WTC11 (cell line): Measurements from ENCODE around the gene FKBP7. TPM values are rescaled to one million over a fixed set of nuclear protein-coding genes. Genes with fewer than 3 reads are reported as not detected.

Experiments
- ATAC-seq: fragments of 200-7000 bp; cut with Tn5 transposase; 2 replicates; pipeline ENCODE4 v1.10.0; 2021; ENCODE audit warnings: mild to moderate bottlenecking, moderate library complexity
- CTCF ChIA-PET: fragments of 300-600 bp; sonication (Branson Sonifier 250); formaldehyde crosslinking; loops from one replicate; lab custom pipeline; 2021; ENCODE audit warnings: antibody characterized with exemption; lab: Charles Lee
- POLR2A ChIA-PET: fragments of 350-600 bp; sonication (Branson Sonifier 250); formaldehyde crosslinking; loops from one replicate; lab custom pipeline; 2021; ENCODE audit warnings: antibody characterized with exemption; lab: Charles Lee
- DNase-seq: peaks from one replicate; pipeline ENCODE4 v3.0.0; 2021; ENCODE audit warnings: low spot score
- H3K27ac Mint-ChIP-seq: 2 replicates; pipeline ENCODE4 v1.8.0; 2021; ENCODE audit warnings: mixed read lengths
- H3K27me3 Mint-ChIP-seq: 2 replicates; pipeline ENCODE4 v1.8.0; 2021; ENCODE audit warnings: low read depth, mild to moderate bottlenecking, moderate library complexity, mixed read lengths
- H3K36me3 Mint-ChIP-seq: 2 replicates; pipeline ENCODE4 v1.8.0; 2021; ENCODE audit warnings: mixed read lengths
- H3K4me1 Mint-ChIP-seq: 2 replicates; pipeline ENCODE4 v1.8.0; 2022; ENCODE audit warnings: mixed read lengths
- H3K4me3 Mint-ChIP-seq: 2 replicates; pipeline ENCODE4 v1.8.0; 2021; ENCODE audit warnings: mild to moderate bottlenecking, moderate library complexity, mixed read lengths
- H3K9me3 Mint-ChIP-seq: 2 replicates; pipeline ENCODE4 v1.8.0; 2021; ENCODE audit warnings: mixed read lengths
- FOXP1 ChIP-seq: sonication (generic); formaldehyde crosslinking; IDR thresholded peaks from 2 replicates; pipeline ENCODE4 v1.8.0; 2022; ENCODE audit warnings: missing genetic modification reagents, mild to moderate bottlenecking, moderate library complexity, borderline replicate concordance
- JAZF1 ChIP-seq: fragments of 250-450 bp; sonication (Bioruptor Pico); IDR thresholded peaks from 2 replicates; pipeline ENCODE4 v1.9.0; 2021; ENCODE audit warnings: moderate library complexity, mild to moderate bottlenecking, inconsistent platforms
- NFYB ChIP-seq: sonication (generic); formaldehyde crosslinking; conservative IDR thresholded peaks from 2 replicates; pipeline ENCODE4 v1.8.0; 2022; ENCODE audit warnings: low read depth, missing genetic modification reagents
- SP1 ChIP-seq: sonication (generic); formaldehyde crosslinking; conservative IDR thresholded peaks from 2 replicates; pipeline ENCODE4 v1.8.1; 2022; ENCODE audit warnings: missing genetic modification reagents
- USF1 ChIP-seq: sonication (generic); formaldehyde crosslinking; IDR thresholded peaks from 2 replicates; pipeline ENCODE4 v1.8.0; 2022; ENCODE audit warnings: mild to moderate bottlenecking, missing genetic modification reagents
- ZNF423 ChIP-seq: fragments of 250-450 bp; sonication (Bioruptor Pico); IDR thresholded peaks from 2 replicates; pipeline ENCODE4 v2.1.2; 2022; ENCODE audit warnings: mild to moderate bottlenecking, moderate library complexity
- total RNA-seq: library from RNA; stranded (reverse); gene quantifications from 3 replicates; pipeline ENCODE4 v1.2.3, GENCODE V29; 2021
- TF ChIP-seq, protein P1 (sequence below): fragments of 250-450 bp; sonication (Bioruptor Pico); IDR thresholded peaks from 2 replicates; pipeline ENCODE4 v2.1.2; 2022; ENCODE audit warnings: mild to moderate bottlenecking, moderate library complexity
- TF ChIP-seq, protein P2 (sequence below): sonication (generic); formaldehyde crosslinking; IDR thresholded peaks from 2 replicates; pipeline ENCODE4 v1.8.1; 2023; ENCODE audit warnings: mild to moderate bottlenecking, missing genetic modification reagents, borderline replicate concordance
- TF ChIP-seq, protein P3 (sequence below): fragments of 250-450 bp; sonication (Bioruptor Pico); IDR thresholded peaks from 2 replicates; pipeline ENCODE4 v1.9.0; 2021; ENCODE audit warnings: mild to moderate bottlenecking, borderline replicate concordance
- TF ChIP-seq, protein P4 (sequence below): fragments of 250-450 bp; sonication (Bioruptor Pico); IDR thresholded peaks from 2 replicates; pipeline ENCODE4 v1.9.0; 2021; ENCODE audit warnings: mild to moderate bottlenecking
- TF ChIP-seq, protein P5 (sequence below): fragments of 250-450 bp; sonication (Bioruptor Pico); IDR thresholded peaks from 2 replicates; pipeline ENCODE4 v1.9.0; 2021; ENCODE audit warnings: moderate library complexity, mild to moderate bottlenecking, inconsistent platforms, borderline replicate concordance
- TF ChIP-seq, protein P6 (sequence below): fragments of 250-450 bp; sonication (Bioruptor Pico); IDR thresholded peaks from 2 replicates; pipeline ENCODE4 v1.8.0; 2021; ENCODE audit warnings: mild to moderate bottlenecking
- TF ChIP-seq, protein P7 (sequence below): sonication (generic); formaldehyde crosslinking; IDR thresholded peaks from 2 replicates; pipeline ENCODE4 v1.8.0; 2023; ENCODE audit warnings: mild to moderate bottlenecking, missing genetic modification reagents
- TF ChIP-seq, protein P8 (sequence below): sonication (generic); formaldehyde crosslinking; IDR thresholded peaks from 2 replicates; pipeline ENCODE4 v1.8.1; 2023; ENCODE audit warnings: mild to moderate bottlenecking, missing genetic modification reagents, moderate library complexity
- TF ChIP-seq, protein P9 (sequence below): sonication (generic); formaldehyde crosslinking; IDR thresholded peaks from 2 replicates; pipeline ENCODE4 v1.8.1; 2022; ENCODE audit warnings: mild to moderate bottlenecking, missing genetic modification reagents, moderate library complexity, borderline replicate concordance

FKBP7 gene
- total RNA-seq, 1 experiment from 2014 or later = 3.2 TPM

DNA sequence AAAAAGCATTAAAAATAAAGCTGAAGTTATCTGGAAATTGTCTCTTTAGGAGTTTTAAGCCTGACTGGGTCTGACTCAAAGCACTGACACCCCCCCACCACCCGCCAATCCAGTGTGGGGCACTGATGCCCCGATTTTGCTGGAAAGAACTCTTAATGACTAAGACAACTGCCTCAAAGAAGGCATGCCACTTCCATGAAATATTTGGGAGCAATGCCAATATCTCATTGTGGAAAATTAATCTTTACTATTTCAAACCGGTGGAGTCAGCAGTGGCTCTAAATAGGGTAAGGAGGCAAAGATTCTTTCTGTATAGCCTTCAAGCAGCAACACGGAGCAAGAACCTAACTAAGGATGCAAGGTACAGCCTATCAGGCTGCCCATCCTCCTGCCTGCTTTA is 4.5 kb downstream of the FKBP7 start:
- CTCF ChIA-PET = no interaction called here
- Mint-ChIP-seq H3K27ac (no peak overlapping the region), H3K4me3 (no peak overlapping the region), H3K9me3 (no peaks in the 10 kb centered on the region), H3K27me3 (no peaks in the 10 kb centered on the region; the same call in 1 of the 2 replicates), H3K36me3 (no peaks in the 10 kb centered on the region), H3K4me1 (0 out of 2 replicates have a peak, but pooled peaks cover 4% of the 10 kb centered on the region)
- DNase-seq = no peak
- POLR2A ChIA-PET = no interaction called here
- no peak for ATAC-seq
- TF ChIP-seq FOXP1 (CRISPR knock-in tag) (no peak), NFYB (CRISPR knock-in tag) (no peak), SP1 (no peak), JAZF1 (CRISPR knock-in tag) (no peak), ZNF423 (CRISPR knock-in tag) (no peak), USF1 (no peak)
- TF ChIP-seq, protein P1, sequence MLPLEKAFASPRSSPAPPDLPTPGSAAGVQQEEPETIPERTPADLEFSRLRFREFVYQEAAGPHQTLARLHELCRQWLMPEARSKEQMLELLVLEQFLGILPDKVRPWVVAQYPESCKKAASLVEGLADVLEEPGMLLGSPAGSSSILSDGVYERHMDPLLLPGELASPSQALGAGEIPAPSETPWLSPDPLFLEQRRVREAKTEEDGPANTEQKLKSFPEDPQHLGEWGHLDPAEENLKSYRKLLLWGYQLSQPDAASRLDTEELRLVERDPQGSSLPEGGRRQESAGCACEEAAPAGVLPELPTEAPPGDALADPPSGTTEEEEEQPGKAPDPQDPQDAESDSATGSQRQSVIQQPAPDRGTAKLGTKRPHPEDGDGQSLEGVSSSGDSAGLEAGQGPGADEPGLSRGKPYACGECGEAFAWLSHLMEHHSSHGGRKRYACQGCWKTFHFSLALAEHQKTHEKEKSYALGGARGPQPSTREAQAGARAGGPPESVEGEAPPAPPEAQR (CRISPR knock-in tag) = no peak
- TF ChIP-seq, protein P2, sequence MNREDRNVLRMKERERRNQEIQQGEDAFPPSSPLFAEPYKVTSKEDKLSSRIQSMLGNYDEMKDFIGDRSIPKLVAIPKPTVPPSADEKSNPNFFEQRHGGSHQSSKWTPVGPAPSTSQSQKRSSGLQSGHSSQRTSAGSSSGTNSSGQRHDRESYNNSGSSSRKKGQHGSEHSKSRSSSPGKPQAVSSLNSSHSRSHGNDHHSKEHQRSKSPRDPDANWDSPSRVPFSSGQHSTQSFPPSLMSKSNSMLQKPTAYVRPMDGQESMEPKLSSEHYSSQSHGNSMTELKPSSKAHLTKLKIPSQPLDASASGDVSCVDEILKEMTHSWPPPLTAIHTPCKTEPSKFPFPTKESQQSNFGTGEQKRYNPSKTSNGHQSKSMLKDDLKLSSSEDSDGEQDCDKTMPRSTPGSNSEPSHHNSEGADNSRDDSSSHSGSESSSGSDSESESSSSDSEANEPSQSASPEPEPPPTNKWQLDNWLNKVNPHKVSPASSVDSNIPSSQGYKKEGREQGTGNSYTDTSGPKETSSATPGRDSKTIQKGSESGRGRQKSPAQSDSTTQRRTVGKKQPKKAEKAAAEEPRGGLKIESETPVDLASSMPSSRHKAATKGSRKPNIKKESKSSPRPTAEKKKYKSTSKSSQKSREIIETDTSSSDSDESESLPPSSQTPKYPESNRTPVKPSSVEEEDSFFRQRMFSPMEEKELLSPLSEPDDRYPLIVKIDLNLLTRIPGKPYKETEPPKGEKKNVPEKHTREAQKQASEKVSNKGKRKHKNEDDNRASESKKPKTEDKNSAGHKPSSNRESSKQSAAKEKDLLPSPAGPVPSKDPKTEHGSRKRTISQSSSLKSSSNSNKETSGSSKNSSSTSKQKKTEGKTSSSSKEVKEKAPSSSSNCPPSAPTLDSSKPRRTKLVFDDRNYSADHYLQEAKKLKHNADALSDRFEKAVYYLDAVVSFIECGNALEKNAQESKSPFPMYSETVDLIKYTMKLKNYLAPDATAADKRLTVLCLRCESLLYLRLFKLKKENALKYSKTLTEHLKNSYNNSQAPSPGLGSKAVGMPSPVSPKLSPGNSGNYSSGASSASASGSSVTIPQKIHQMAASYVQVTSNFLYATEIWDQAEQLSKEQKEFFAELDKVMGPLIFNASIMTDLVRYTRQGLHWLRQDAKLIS (CRISPR knock-in tag) = no peak
- TF ChIP-seq, protein P3, sequence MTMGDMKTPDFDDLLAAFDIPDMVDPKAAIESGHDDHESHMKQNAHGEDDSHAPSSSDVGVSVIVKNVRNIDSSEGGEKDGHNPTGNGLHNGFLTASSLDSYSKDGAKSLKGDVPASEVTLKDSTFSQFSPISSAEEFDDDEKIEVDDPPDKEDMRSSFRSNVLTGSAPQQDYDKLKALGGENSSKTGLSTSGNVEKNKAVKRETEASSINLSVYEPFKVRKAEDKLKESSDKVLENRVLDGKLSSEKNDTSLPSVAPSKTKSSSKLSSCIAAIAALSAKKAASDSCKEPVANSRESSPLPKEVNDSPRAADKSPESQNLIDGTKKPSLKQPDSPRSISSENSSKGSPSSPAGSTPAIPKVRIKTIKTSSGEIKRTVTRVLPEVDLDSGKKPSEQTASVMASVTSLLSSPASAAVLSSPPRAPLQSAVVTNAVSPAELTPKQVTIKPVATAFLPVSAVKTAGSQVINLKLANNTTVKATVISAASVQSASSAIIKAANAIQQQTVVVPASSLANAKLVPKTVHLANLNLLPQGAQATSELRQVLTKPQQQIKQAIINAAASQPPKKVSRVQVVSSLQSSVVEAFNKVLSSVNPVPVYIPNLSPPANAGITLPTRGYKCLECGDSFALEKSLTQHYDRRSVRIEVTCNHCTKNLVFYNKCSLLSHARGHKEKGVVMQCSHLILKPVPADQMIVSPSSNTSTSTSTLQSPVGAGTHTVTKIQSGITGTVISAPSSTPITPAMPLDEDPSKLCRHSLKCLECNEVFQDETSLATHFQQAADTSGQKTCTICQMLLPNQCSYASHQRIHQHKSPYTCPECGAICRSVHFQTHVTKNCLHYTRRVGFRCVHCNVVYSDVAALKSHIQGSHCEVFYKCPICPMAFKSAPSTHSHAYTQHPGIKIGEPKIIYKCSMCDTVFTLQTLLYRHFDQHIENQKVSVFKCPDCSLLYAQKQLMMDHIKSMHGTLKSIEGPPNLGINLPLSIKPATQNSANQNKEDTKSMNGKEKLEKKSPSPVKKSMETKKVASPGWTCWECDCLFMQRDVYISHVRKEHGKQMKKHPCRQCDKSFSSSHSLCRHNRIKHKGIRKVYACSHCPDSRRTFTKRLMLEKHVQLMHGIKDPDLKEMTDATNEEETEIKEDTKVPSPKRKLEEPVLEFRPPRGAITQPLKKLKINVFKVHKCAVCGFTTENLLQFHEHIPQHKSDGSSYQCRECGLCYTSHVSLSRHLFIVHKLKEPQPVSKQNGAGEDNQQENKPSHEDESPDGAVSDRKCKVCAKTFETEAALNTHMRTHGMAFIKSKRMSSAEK (CRISPR knock-in tag) = no peak
- TF ChIP-seq, protein P4, sequence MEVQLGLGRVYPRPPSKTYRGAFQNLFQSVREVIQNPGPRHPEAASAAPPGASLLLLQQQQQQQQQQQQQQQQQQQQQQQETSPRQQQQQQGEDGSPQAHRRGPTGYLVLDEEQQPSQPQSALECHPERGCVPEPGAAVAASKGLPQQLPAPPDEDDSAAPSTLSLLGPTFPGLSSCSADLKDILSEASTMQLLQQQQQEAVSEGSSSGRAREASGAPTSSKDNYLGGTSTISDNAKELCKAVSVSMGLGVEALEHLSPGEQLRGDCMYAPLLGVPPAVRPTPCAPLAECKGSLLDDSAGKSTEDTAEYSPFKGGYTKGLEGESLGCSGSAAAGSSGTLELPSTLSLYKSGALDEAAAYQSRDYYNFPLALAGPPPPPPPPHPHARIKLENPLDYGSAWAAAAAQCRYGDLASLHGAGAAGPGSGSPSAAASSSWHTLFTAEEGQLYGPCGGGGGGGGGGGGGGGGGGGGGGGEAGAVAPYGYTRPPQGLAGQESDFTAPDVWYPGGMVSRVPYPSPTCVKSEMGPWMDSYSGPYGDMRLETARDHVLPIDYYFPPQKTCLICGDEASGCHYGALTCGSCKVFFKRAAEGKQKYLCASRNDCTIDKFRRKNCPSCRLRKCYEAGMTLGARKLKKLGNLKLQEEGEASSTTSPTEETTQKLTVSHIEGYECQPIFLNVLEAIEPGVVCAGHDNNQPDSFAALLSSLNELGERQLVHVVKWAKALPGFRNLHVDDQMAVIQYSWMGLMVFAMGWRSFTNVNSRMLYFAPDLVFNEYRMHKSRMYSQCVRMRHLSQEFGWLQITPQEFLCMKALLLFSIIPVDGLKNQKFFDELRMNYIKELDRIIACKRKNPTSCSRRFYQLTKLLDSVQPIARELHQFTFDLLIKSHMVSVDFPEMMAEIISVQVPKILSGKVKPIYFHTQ (CRISPR knock-in tag) = no peak
- TF ChIP-seq, protein P5, sequence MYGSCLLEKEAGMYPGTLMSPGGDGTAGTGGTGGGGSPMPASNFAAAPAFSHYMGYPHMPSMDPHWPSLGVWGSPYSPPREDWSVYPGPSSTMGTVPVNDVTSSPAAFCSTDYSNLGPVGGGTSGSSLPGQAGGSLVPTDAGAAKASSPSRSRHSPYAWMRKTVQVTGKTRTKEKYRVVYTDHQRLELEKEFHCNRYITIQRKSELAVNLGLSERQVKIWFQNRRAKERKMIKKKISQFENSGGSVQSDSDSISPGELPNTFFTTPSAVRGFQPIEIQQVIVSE (CRISPR knock-in tag) = no peak
- TF ChIP-seq, protein P6, sequence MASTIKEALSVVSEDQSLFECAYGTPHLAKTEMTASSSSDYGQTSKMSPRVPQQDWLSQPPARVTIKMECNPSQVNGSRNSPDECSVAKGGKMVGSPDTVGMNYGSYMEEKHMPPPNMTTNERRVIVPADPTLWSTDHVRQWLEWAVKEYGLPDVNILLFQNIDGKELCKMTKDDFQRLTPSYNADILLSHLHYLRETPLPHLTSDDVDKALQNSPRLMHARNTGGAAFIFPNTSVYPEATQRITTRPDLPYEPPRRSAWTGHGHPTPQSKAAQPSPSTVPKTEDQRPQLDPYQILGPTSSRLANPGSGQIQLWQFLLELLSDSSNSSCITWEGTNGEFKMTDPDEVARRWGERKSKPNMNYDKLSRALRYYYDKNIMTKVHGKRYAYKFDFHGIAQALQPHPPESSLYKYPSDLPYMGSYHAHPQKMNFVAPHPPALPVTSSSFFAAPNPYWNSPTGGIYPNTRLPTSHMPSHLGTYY (CRISPR knock-in tag) = no peak
- TF ChIP-seq, protein P7, sequence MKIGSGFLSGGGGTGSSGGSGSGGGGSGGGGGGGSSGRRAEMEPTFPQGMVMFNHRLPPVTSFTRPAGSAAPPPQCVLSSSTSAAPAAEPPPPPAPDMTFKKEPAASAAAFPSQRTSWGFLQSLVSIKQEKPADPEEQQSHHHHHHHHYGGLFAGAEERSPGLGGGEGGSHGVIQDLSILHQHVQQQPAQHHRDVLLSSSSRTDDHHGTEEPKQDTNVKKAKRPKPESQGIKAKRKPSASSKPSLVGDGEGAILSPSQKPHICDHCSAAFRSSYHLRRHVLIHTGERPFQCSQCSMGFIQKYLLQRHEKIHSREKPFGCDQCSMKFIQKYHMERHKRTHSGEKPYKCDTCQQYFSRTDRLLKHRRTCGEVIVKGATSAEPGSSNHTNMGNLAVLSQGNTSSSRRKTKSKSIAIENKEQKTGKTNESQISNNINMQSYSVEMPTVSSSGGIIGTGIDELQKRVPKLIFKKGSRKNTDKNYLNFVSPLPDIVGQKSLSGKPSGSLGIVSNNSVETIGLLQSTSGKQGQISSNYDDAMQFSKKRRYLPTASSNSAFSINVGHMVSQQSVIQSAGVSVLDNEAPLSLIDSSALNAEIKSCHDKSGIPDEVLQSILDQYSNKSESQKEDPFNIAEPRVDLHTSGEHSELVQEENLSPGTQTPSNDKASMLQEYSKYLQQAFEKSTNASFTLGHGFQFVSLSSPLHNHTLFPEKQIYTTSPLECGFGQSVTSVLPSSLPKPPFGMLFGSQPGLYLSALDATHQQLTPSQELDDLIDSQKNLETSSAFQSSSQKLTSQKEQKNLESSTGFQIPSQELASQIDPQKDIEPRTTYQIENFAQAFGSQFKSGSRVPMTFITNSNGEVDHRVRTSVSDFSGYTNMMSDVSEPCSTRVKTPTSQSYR (CRISPR knock-in tag) = no peak
- TF ChIP-seq, protein P8, sequence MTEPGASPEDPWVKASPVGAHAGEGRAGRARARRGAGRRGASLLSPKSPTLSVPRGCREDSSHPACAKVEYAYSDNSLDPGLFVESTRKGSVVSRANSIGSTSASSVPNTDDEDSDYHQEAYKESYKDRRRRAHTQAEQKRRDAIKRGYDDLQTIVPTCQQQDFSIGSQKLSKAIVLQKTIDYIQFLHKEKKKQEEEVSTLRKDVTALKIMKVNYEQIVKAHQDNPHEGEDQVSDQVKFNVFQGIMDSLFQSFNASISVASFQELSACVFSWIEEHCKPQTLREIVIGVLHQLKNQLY (CRISPR knock-in tag) = no peak
- TF ChIP-seq, protein P9, sequence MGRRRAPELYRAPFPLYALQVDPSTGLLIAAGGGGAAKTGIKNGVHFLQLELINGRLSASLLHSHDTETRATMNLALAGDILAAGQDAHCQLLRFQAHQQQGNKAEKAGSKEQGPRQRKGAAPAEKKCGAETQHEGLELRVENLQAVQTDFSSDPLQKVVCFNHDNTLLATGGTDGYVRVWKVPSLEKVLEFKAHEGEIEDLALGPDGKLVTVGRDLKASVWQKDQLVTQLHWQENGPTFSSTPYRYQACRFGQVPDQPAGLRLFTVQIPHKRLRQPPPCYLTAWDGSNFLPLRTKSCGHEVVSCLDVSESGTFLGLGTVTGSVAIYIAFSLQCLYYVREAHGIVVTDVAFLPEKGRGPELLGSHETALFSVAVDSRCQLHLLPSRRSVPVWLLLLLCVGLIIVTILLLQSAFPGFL (CRISPR knock-in tag) = no peak
